NCI-H1417 (cell line): ENCODE measurements around the gene IGFBP4.
"Not testable (repeated sequence)": the region's sequence is repeated elsewhere in the genome, so short reads cannot be mapped to it uniquely, and the experiment has no call there.

Source experiments
- DNase-seq, 3 experiments: peaks; one replicate each; lab custom pipeline; 2025; lab: John Stamatoyannopoulos, UW

The IGFBP4 gene

GRCh38 chr17:40443196-40443987 is at the start of gene IGFBP4:
TSS of gene IGFBP4 (plus strand) at chr17:40443450. CDS start at chr17:40443736, 286 bp downstream.
- DNase-seq, result peak; percentile 38 to 83 (median 81)

- DNase-seq, result peak; percentile 32 to 74 (median 35)
Measured at GRCh38 chr17:40399185-40399584, 44.1 kb upstream of the IGFBP4 start.

GRCh38 chr17:40402668-40403067 is 40.6 kb upstream of the IGFBP4 start:
- no peak for DNase-seq

- DNase-seq, result no peak
Measured at GRCh38 chr17:40404003-40404402, 39.2 kb upstream of the IGFBP4 start.

- no peak for DNase-seq
Measured at GRCh38 chr17:40407460-40407859, 35.8 kb upstream of the IGFBP4 start.

- DNase-seq, result not testable (repeated sequence)
Measured at GRCh38 chr17:40409540-40409939, 33.7 kb upstream of the IGFBP4 start.

GRCh38 chr17:40410082-40410481 is 33.2 kb upstream of the IGFBP4 start:
- DNase-seq, result no peak

- DNase-seq, result no peak
Measured at GRCh38 chr17:40411821-40412220, 31.4 kb upstream of the IGFBP4 start.

GRCh38 chr17:40412880-40413279 is 30.4 kb upstream of the IGFBP4 start:
- DNase-seq, result no peak

GRCh38 chr17:40414312-40414711 is 28.9 kb upstream of the IGFBP4 start:
- not testable (repeated sequence) for DNase-seq

GRCh38 chr17:40415390-40415789 is 27.9 kb upstream of the IGFBP4 start:
- peak in 2 of 3 experiments; percentile 14 to 57 for DNase-seq

- peak in 1 of 3 experiments; percentile 48 for DNase-seq
Measured at GRCh38 chr17:40416671-40417070, 26.6 kb upstream of the IGFBP4 start.

GRCh38 chr17:40417258-40417608 is 26.0 kb upstream of the IGFBP4 start:
- DNase-seq, result peak; percentile 50 to 82 (median 78)

GRCh38 chr17:40417609-40418427 is 25.4 kb upstream of the IGFBP4 start, which contains the start of gene TOP2A:
TSS of gene TOP2A (minus strand) at chr17:40417896. CDS start at chr17:40417791, 105 bp downstream.
- DNase-seq, result peak; percentile 100

GRCh38 chr17:40418428-40418706 is 24.9 kb upstream of the IGFBP4 start:
- no peak for DNase-seq

GRCh38 chr17:40419559-40420331 is 23.5 kb upstream of the IGFBP4 start:
- peak in 1 of 3 experiments; percentile 29 for DNase-seq

GRCh38 chr17:40422990-40423633 is 20.1 kb upstream of the IGFBP4 start:
- peak in 1 of 3 experiments; percentile 52 for DNase-seq

GRCh38 chr17:40425741-40426140 is 17.5 kb upstream of the IGFBP4 start:
- DNase-seq, result no peak

- no peak for DNase-seq
Measured at GRCh38 chr17:40427002-40427491, 16.2 kb upstream of the IGFBP4 start.

- DNase-seq, result no peak
Measured at GRCh38 chr17:40430272-40431230, 12.7 kb upstream of the IGFBP4 start.
